Bronchus fibroblast of lung (primary cell): ENCODE measurements around the gene TIAM1. TPM values are rescaled to one million over a fixed set of nuclear protein-coding genes. Genes with fewer than 3 reads are reported as not detected.

Source experiments
- total RNA-seq: library from RNA; depleted of rRNA; stranded (reverse); fragments of >200 nt; gene quantifications from 2 replicates; pipeline ENCODE4 v1.2.3, GENCODE V29; 2015

Gene TIAM1
- 0.50 and 0.59 TPM in 2 replicates for total RNA-seq

GRCh38 chr21:31343680-31344480 lies at the start of gene TIAM1:
Gene TIAM1 (minus strand): TSS chr21:31344261. CDS start chr21:31266972, 77,289 bp downstream.

